ENCODE measurements around the gene UQCRQ.

UQCRQ gene

GRCh38 chr5:132916086-132916485 is 49.6 kb downstream of the UQCRQ start:
- DNase-seq: no peak
